Transverse colon (tissue), 4 donors: ENCODE data around the gene RASAL2. TPM values are rescaled to one million over a fixed set of nuclear protein-coding genes. Genes with fewer than 3 reads are reported as not detected.

Source experiments
- DNase-seq: peaks from one replicate; pipeline ENCODE4 v3.0.0-alpha.2; 2019
- H3K27ac ChIP-seq, 4 donors: fragments of 200-600 bp; sonication (generic); 2 replicates each; pipeline ENCODE4 v1.5.1; 2016 to 2018; ENCODE audit warnings: inconsistent platforms in 4 of 4
- H3K27me3 ChIP-seq: fragments of 200-600 bp; sonication (generic); 2 replicates; pipeline ENCODE4 v1.5.1; 2017; ENCODE audit warnings: inconsistent platforms
- H3K36me3 ChIP-seq, 4 donors: fragments of 200-600 bp; sonication (generic); 2 replicates each; pipeline ENCODE4 v1.5.1; 2017 to 2019; ENCODE audit warnings: inconsistent platforms in 4 of 4
- H3K4me1 ChIP-seq, 4 donors: fragments of 200-600 bp; sonication (generic); 2 replicates each; pipeline ENCODE4 v1.5.1; 2017 to 2020; ENCODE audit warnings: inconsistent platforms in 4 of 4
- H3K4me3 ChIP-seq, 4 donors: fragments of 200-600 bp; sonication (generic); 1 replicate in 1 of 4; 2 replicates in 3 of 4; pipeline versions ENCODE4 v1.5.1 to v1.6.1; 2017 to 2019; ENCODE audit warnings: inconsistent platforms in 4 of 4
- H3K9me3 ChIP-seq, 2 donors: fragments of 200-600 bp; sonication (generic); 2 replicates each; pipeline ENCODE4 v1.5.1; 2017 to 2019; ENCODE audit warnings: inconsistent platforms in 2 of 2
- CTCF ChIP-seq, 5 experiments: fragments of 200-600 bp in 3 of 5; fragments of 450-650 bp in 2 of 5; sonication (generic) in 3 of 5; IDR thresholded peaks; 1 replicate in 2 of 5; 2 replicates in 3 of 5; pipeline ENCODE4 v1.5.1; 2016 to 2017; ENCODE audit warnings: antibody characterized with exemption in 5 of 5, inconsistent platforms in 3 of 5, mild to moderate bottlenecking in 2 of 5, moderate library complexity in 1 of 5
- EP300 ChIP-seq: sonication (generic); formaldehyde crosslinking; IDR thresholded peaks from one replicate; pipeline ENCODE4 v1.6.1; 2017; ENCODE audit warnings: antibody characterized with exemption, low read depth
- POLR2A ChIP-seq: fragments of 450-650 bp; IDR thresholded peaks from one replicate; pipeline ENCODE4 v1.6.1; 2016; ENCODE audit warnings: antibody characterized with exemption, mild to moderate bottlenecking, moderate library complexity
- POLR2AphosphoS5 ChIP-seq, 3 donors: sonication (generic); formaldehyde crosslinking; IDR thresholded peaks; one replicate each; pipeline ENCODE4 v1.6.1; 2016; ENCODE audit warnings: antibody characterized with exemption in 3 of 3
- WGBS, 2 donors: methylation state at CpG; one replicate each; pipeline ENCODE4 v1.1.5; 2018; ENCODE audit warnings: low coverage in 1 of 2; 5-methylcytosine and 5-hydroxymethylcytosine counted together
- in situ Hi-C, 4 donors: fragments of 200-750 bp; cut with MboI; loops; one replicate each; pipeline versions ENCODE4 v1.15.0 to v1.15.1; 2017; ENCODE audit warnings: low sequenced_read_pairs in 3 of 4, low pct_ligation_motif_present in 1 of 4, low pct_unique_long_range_greater_than_20kb in 1 of 4
- intact Hi-C: fragments of 100-400 bp; cut with DNase I; formaldehyde crosslinking; loops from one replicate; pipeline ENCODE4 v1.15.1; 2023; ENCODE audit warnings: low total_unique reads
- total RNA-seq, 4 donors: library from RNA; depleted of rRNA; stranded (reverse); fragments of >200 nt; gene quantifications; one replicate each; pipeline ENCODE4 v1.1.0, GENCODE V29; 2016

The RASAL2 gene
- total RNA-seq, 4 donors from 2014 or later: 13.1 to 26.1 (median 19.8) TPM

GRCh38 chr1:178094739-178095645, 1.1 kb downstream of the RASAL2 start:
- Histone ChIP-seq H3K27ac (peak overlapping the region; percentile 91 to 96 (median 94)), H3K27me3 (no peaks in the 10 kb centered on the region), H3K4me3 (peak overlapping the region; percentile 80 to 95 (median 88)), H3K36me3 (no peaks in the 10 kb centered on the region), H3K9me3 (no peaks in the 10 kb centered on the region), H3K4me1 (peaks cover 10 to 44% (median 26%) of the 10 kb centered on the region in 4 donors)
- in situ Hi-C loops (no loop called here), intact Hi-C loops (loop anchor here (1.0 to 5.0 kb wide), 2 partner anchors 8 to 63 kb away; no protein-coding TSS in a partner anchor)
- TF ChIP-seq POLR2A: no peak
- no peak for TF ChIP-seq EP300
- no peak for TF ChIP-seq CTCF (IDR thresholded peaks at IDR 0.05)
- TF ChIP-seq POLR2AphosphoS5 (IDR thresholded peaks at IDR 0.05): no peak
- 3 to 6% methylated on average over 7 to 11 of the region's 11 CpGs for WGBS, 2 donors
- DNase-seq: no peak

GRCh38 chr1:178096421-178096820, 2.5 kb downstream of the RASAL2 start:
- peaks cover 10 to 47% (median 26%) of the 10 kb centered on the region in 4 donors for H3K4me1 ChIP-seq
- no peak overlapping the region for H3K4me3 ChIP-seq

GRCh38 chr1:178098262-178098661, 4.4 kb downstream of the RASAL2 start:
- Histone ChIP-seq H3K4me1 (peaks cover 7 to 43% (median 20%) of the 10 kb centered on the region in 4 donors), H3K27me3 (no peaks in the 10 kb centered on the region), H3K36me3 (no peaks in the 10 kb centered on the region), H3K27ac (peak overlapping the region in 1 of 4 donors; percentile 12), H3K9me3 (no peaks in the 10 kb centered on the region), H3K4me3 (peak overlapping the region in 1 of 4 donors; percentile 9)
- in situ Hi-C loops: no loop called here
- intact Hi-C loops: no loop called here
- no peak for DNase-seq
- TF ChIP-seq POLR2A (no peak), POLR2AphosphoS5 (IDR thresholded peaks at IDR 0.05) (no peak), CTCF (IDR thresholded peaks at IDR 0.05) (no peak), EP300 (no peak)
- WGBS, 2 donors: 54 to 63% methylated on average over 1 to 3 of the region's 3 CpGs

More at GRCh38 chr1:178096421-178096820, 2.5 kb downstream of the RASAL2 start:
- Histone ChIP-seq H3K36me3 (no peaks in the 10 kb centered on the region), H3K27ac (no peak overlapping the region), H3K27me3 (no peaks in the 10 kb centered on the region), H3K9me3 (no peaks in the 10 kb centered on the region)
- intact Hi-C loops (no loop called here), in situ Hi-C loops (no loop called here)
- TF ChIP-seq CTCF (IDR thresholded peaks at IDR 0.05) (no peak), EP300 (no peak), POLR2AphosphoS5 (IDR thresholded peaks at IDR 0.05) (no peak), POLR2A (no peak)
- DNase-seq: no peak
- WGBS, 2 donors: 65 to 70% methylated on average over 3 of the region's 3 CpGs

- H3K27me3 ChIP-seq: no peaks in the 10 kb centered on the region
- no peak for DNase-seq
- TF ChIP-seq POLR2AphosphoS5 (IDR thresholded peaks at IDR 0.05) (no peak), EP300 (no peak), CTCF (IDR thresholded peaks at IDR 0.05) (no peak), POLR2A (no peak)
Measured at GRCh38 chr1:178101266-178101630, 7.3 kb downstream of the RASAL2 start.

More at GRCh38 chr1:178101266-178101630, 7.3 kb downstream of the RASAL2 start:
- no peak overlapping the region for H3K27ac ChIP-seq
- peaks cover 0 to 30% (median 12%) of the 10 kb centered on the region in 4 donors for H3K4me1 ChIP-seq
- 46 to 55% methylated on average over 2 of the region's 2 CpGs for WGBS, 2 donors
- H3K9me3 ChIP-seq: no peaks in the 10 kb centered on the region
- H3K36me3 ChIP-seq: no peaks in the 10 kb centered on the region
- no peak overlapping the region for H3K4me3 ChIP-seq
- intact Hi-C loops: no loop called here
- in situ Hi-C loops: no loop called here
